Lower leg skin (tissue), 4 donors: ENCODE results near the gene CSF3. TPM values are rescaled to one million over a fixed set of nuclear protein-coding genes. Genes with fewer than 3 reads are reported as not detected.

ENCODE experiments used
- DNase-seq, 2 donors: peaks; one replicate each; pipeline ENCODE4 v3.0.0-alpha.2; 2019; ENCODE audit warnings: low spot score in 2 of 2
- H3K4me3 ChIP-seq: fragments of 200-600 bp; sonication (generic); 2 replicates; pipeline ENCODE4 v1.5.1; 2017; ENCODE audit warnings: mild to moderate bottlenecking, low read depth; ENCODE audit not compliant: poor library complexity, severe bottlenecking
- POLR2A ChIP-seq, 2 donors: fragments of 450-650 bp; IDR thresholded peaks; one replicate each; pipeline ENCODE4 v1.6.1; 2016 to 2017; ENCODE audit warnings: antibody characterized with exemption in 2 of 2, mild to moderate bottlenecking in 1 of 2, moderate library complexity in 1 of 2
- WGBS, 2 donors: methylation state at CpG; one replicate each; pipeline ENCODE4 v1.1.5; 2018; 5-methylcytosine and 5-hydroxymethylcytosine counted together
- intact Hi-C: fragments of 100-400 bp; cut with DNase I; formaldehyde crosslinking; loops from one replicate; pipeline ENCODE4 v1.15.0; 2023; ENCODE audit warnings: low total_unique reads
- total RNA-seq, 4 donors: library from RNA; depleted of rRNA; stranded (reverse); fragments of >200 nt; gene quantifications; one replicate each; pipeline ENCODE4 v1.1.0, GENCODE V29; 2016
- TF ChIP-seq, protein P1 (sequence below), 3 donors: fragments of 450-650 bp; IDR thresholded peaks; one replicate each; pipeline ENCODE4 v1.5.1; 2016; ENCODE audit warnings: antibody characterized with exemption in 3 of 3, mild to moderate bottlenecking in 3 of 3, moderate library complexity in 2 of 3

The CSF3 gene
- total RNA-seq, 4 donors from 2014 or later, result 0.21 to 0.45 TPM; not detected in 2

DNA sequence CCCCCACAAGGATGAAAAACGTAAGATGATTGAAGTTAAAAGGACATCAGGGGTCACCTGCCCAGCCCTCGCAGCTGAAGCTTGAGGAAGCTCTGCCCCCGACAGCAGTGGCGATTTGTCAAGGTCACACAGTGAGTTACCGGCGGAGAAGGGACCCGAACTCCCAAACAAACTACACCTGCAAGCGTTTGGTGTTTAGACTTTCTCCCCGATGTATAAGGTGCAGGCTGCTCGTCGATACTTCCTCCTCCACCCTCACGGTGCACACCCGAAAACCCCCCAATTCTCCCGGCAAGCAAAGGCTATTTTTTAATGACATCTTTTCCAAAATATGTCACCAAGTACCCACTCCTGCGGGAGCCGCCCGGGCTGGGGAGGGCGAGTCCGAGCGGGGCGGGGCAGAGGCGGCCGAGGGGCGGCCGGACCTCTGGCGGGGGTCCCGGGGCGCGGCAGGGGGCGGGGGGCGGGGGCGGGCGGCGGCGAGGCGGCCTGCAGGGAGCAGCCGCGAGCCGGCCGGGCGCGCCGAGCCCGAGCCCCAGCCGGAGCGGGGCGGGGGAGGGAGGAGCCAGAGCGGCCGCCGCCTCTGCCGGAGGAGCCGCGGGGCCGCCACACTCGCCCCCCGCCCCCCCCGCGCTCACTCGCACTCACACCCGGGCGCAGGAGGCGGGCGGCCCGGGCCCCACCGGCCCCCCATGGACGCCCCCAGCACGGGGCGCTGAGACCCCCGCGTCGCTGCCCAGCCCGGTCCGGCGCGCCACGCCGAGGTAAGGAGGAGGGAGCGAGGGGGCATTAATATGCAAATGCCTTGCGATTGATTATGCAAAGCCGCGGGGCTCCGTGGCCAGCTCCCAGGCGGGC, 47.3 kb downstream of the CSF3 start, which contains the start of gene THRA:
Gene THRA, plus strand, starts transcription at position 637 of the 858 bp plus-strand sequence. CDS start 11,524 bp downstream, outside the sequence.
- TF ChIP-seq, protein P1, sequence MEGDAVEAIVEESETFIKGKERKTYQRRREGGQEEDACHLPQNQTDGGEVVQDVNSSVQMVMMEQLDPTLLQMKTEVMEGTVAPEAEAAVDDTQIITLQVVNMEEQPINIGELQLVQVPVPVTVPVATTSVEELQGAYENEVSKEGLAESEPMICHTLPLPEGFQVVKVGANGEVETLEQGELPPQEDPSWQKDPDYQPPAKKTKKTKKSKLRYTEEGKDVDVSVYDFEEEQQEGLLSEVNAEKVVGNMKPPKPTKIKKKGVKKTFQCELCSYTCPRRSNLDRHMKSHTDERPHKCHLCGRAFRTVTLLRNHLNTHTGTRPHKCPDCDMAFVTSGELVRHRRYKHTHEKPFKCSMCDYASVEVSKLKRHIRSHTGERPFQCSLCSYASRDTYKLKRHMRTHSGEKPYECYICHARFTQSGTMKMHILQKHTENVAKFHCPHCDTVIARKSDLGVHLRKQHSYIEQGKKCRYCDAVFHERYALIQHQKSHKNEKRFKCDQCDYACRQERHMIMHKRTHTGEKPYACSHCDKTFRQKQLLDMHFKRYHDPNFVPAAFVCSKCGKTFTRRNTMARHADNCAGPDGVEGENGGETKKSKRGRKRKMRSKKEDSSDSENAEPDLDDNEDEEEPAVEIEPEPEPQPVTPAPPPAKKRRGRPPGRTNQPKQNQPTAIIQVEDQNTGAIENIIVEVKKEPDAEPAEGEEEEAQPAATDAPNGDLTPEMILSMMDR (IDR thresholded peaks at IDR 0.05), result no peak
- no peak for TF ChIP-seq POLR2A (IDR thresholded peaks at IDR 0.05)
- intact Hi-C loops, result no loop called here
- WGBS, 2 donors, result 3 to 6% methylated on average over 26 to 32 of the region's 83 CpGs
- H3K4me3 ChIP-seq, result peak within 1 kb of the TSS; percentile 99
- peak in 1 of 2 donors; percentile 93 for DNase-seq

DNA sequence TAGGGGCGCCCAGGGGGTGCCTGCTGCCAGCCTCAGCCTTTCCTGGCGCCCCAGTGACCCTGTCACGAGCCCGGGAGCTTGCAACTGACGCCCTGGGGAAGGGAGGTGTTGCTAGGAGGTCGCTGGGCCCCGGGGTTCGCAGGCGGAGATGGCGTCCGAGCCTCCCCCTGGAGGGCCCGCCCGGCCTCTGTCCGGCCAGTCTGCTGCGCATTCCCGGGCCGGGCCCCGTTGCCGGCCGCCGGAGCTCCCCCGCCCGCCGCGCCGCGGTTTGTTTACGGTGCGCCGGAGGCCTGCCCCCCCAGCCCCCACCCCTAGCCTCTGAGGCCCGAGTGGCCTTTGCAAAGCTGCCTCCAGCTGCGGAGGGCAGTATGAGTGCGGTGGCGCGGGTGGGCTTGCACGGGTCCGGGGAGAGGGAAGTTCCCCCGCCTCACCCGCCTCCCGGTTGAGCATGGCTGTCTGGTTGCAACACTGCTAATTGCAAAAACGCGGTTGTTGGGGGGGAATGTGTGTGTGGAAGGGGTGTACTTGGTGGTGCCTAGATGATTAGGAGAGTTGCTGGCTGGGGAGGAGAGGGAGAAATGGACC, 48.0 kb downstream of the CSF3 start:
- 0 to 1% methylated on average over 11 to 34 of the region's 42 CpGs for WGBS, 2 donors

DNA sequence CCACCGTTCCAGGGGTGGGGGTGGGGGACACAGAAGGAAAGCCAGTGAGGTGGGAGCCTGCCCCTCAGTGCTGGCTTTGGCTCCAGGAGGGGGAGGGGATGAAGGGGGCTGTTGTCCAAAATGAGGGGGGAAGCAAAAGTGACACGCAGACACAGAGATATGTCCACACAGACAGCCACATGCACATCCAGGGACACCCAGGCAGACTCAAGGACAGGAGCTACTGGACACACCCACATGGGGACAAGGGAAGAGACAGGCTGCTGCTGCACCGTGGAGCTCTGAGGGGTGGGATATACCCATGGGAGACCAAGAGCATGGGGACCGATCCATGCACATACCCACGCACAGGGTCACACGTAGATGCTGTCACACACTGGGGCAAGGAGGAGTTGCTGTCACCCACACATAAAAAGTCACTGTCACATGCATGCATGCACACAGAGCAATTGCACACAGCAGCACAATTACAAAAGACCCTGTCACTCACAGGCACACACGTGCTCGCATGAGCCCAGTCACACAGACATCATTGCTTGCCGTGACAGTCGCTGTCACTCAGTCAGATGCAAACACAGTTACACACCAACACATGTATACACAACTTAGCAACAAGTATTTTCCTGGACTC, 48.8 kb downstream of the CSF3 start:
- TF ChIP-seq POLR2A (IDR thresholded peaks at IDR 0.05), result no peak
- TF ChIP-seq, protein P1 (IDR thresholded peaks at IDR 0.05), result no peak
- H3K4me3 ChIP-seq, result peak overlapping the region; percentile 99
- no peak for DNase-seq
- intact Hi-C loops, result no loop called here
- WGBS, 2 donors, result 5 to 12% methylated on average over 10 of the region's 10 CpGs

More for the DNA sequence above, 48.0 kb downstream of the CSF3 start:
- intact Hi-C loops, result no loop called here
- TF ChIP-seq, protein P1 (IDR thresholded peaks at IDR 0.05), result no peak
- no peak for TF ChIP-seq POLR2A (IDR thresholded peaks at IDR 0.05)
- H3K4me3 ChIP-seq, result peak overlapping the region; percentile 99
- DNase-seq, result peak in 1 of 2 donors; percentile 95

DNA sequence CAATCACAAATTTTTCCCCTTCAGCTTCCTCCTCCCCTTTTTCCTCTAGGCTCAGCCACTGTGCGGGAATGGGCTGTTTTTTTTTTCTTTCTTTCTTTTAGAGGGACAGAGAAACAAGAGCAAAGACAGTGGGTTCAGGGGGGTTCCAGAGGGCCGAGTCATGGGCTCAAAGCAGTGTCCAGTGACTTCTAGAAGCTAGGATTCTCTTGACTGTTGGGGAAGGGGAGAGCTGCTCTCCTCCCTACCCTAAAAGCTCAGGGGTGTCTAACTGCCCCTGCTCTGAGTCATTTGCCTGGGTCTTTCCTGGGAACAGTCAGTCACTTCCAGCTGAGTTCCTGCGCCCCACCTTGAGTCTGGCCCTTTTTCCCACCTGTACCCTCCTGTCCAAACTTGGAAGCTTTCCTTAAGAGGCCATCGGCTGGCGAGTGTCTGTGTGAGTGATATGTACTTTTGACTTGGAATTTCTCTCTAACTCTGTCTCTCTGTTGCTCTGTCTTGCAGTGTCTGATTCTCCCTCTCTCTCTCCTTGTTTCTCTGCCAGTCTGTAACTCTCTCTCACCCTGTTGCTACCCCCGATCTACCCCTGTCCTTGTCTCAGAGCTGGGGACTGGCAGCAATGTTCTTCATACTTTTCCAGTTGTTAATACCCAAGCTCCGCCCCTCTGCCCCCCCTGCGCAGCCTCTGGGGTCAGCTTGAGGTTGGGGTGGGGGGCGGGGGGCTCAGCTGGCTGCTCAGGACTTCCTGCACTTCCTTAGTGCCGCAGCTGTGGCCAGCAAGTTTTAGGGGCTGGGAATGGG, 49.9 kb downstream of the CSF3 start:
- TF ChIP-seq, protein P1 (IDR thresholded peaks at IDR 0.05), result no peak
- no peak for TF ChIP-seq POLR2A (IDR thresholded peaks at IDR 0.05)
- 14 to 18% methylated on average over 10 of the region's 10 CpGs for WGBS, 2 donors
- intact Hi-C loops, result no loop called here
- no peak overlapping the region for H3K4me3 ChIP-seq
- no peak for DNase-seq

DNA sequence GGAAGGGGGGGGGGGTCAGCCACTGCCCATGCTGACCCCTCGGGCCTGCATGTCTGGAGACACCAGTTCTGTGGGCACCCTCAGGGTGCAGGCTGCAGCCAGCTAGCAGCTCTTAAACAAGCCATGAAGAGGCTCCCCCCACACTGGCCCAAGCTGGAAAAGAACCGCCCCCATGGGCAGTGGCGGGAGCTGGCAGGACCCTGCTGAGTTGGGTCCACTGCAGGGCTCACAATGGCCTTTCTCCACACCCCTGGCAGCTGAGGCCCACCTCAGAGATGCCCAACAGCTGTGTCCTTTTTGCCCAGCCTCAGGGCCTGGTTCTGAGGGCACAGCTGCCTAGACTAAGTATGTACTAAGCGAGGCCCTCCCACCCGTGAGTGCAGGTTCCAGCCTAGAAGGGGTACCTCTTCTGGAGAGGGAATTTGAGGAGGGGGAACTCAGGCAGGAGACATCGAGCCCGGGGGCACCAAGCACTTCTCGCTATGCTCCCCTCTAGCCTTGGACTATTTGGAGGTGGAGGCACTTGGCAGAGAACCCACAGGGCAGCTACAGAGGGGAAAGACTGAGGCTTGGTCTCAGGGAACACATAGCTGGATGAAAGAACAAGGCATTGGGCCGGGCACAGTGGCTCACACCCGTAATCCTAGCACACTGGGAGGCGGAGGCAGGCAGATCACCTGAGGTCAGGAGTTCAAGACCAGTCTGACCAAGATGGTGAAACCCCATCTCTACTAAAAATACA, 50.7 kb downstream of the CSF3 start:
- WGBS, 2 donors, result 60 to 72% methylated on average over 9 to 11 of the region's 11 CpGs
- intact Hi-C loops, result no loop called here
- no peak overlapping the region for H3K4me3 ChIP-seq
- TF ChIP-seq, protein P1 (IDR thresholded peaks at IDR 0.05), result no peak
- TF ChIP-seq POLR2A (IDR thresholded peaks at IDR 0.05), result no peak
- no peak for DNase-seq
